Vagina (tissue), 2 donors: ENCODE measurements around the gene RASGRP2.

ENCODE experiments used
- CTCF ChIP-seq, 3 experiments: fragments of 450-650 bp in 2 of 3; fragments of 200-600 bp in 1 of 3; sonication (generic) in 1 of 3; IDR thresholded peaks; one replicate each; pipeline ENCODE4 v1.5.1; 2017 to 2019; ENCODE audit warnings: antibody characterized with exemption in 3 of 3, mild to moderate bottlenecking in 2 of 3, moderate library complexity in 2 of 3
- POLR2A ChIP-seq, 2 donors: fragments of 450-650 bp; IDR thresholded peaks; one replicate each; pipeline ENCODE4 v1.6.1; 2017; ENCODE audit warnings: antibody characterized with exemption in 2 of 2, mild to moderate bottlenecking in 2 of 2, moderate library complexity in 2 of 2
- POLR2AphosphoS5 ChIP-seq, 2 donors: sonication (generic); formaldehyde crosslinking; IDR thresholded peaks; one replicate each; pipeline ENCODE4 v1.9.0; 2017; ENCODE audit warnings: antibody characterized with exemption in 2 of 2, mild to moderate bottlenecking in 2 of 2, low read depth in 1 of 2; ENCODE audit not compliant: insufficient read depth in 1 of 2

DNA sequence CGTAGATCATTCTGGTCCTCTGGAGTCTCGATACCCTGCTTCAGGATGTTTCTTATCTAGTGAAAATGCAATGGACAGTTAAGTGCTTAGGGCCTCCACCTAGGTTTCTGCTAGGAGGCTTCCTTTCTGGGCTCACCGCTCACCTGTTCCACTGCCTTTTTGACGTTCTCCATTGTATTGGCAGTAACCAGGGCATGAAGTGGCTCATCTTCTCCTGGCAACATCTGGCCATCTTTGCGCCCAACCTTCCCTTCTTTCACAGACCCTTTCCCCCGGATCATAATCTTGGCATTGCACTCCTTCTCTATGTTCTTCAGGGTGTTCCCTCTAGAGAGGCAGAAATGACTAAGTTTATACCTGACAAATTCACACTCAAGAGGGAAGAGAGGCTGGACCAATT is 25.3 kb upstream of the RASGRP2 start:
- TF ChIP-seq CTCF (IDR thresholded peaks at IDR 0.05), result no peak
- no peak for TF ChIP-seq POLR2AphosphoS5 (IDR thresholded peaks at IDR 0.05; ENCODE audit: insufficient read depth in 1 of 2, low read depth in 1 of 2)
- no peak for TF ChIP-seq POLR2A (IDR thresholded peaks at IDR 0.05)
